ENCODE measurements around the gene FXYD1.

DNA sequence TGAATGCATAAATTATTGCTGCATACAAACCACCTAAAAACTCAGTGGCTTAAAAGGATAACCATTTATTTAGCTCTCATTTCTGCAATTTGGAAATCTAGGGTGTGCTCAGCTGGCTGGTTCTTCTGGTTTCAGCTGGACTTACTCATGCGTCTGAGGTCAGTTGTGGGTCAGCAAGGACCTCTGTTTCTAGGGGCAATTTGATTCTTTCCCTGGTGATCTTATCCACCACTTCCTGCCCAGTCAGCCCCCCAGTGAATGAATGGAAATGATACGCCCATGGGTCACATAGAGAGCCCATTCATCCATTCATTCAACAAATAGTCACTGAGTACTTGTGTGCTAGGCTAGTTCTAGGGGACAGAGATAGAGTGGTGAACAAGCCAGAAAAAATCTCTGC lies 25.8 kb downstream of the FXYD1 start:
- TF ChIP-seq TAF1 (IDR thresholded peaks at IDR 0.05; ENCODE audit: low read depth, low read length) = no peak
- no peak for TF ChIP-seq POU2F2 (IDR thresholded peaks at IDR 0.05; ENCODE audit: low read depth, low read length)

Measured in GM12891 (cell line).